Measurements from ENCODE around the gene TDRD3. TPM values are rescaled to one million over a fixed set of nuclear protein-coding genes. Genes with fewer than 3 reads are reported as not detected.

Gene TDRD3
- total RNA-seq, 1 experiment from 2014 or later: 10.8 TPM

DNA sequence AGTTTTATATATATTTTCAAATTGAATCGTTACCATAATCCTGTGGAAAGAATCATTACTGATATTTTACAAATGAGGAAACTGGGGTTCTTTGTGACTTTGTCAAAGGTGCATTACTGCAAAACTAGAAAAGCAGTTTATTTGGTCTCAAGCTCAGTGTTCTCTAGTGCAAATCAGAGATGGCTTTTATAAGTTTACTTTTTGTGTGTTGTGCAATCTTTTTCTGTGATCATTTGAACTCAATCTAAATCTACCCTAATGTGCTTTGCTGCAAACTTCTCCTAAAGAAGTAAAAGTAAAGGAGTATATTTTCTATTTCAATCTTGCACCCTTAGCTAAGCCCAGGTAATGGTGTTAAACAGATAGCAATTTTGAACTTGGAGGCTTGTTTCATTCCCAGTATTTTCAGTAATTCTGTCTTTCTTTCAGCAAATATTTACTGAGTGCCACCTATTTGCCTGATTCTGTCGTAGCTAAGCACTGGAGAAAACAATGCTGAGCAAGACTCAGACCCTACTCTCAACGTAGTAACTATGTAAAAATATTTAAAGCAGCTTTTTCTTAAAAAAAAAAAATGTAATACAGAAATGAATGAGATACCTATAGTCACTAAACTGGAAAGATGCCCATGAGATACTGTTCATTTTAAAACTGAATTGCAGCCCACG is 124.0 kb downstream of the TDRD3 start:
- Histone ChIP-seq H3K4me3 (ENCODE audit: low read depth in 2 of 2, low read length in 2 of 2) (no peak overlapping the region), H3K27ac (ENCODE audit: low read length) (no peak overlapping the region), H3K27me3 (ENCODE audit: control insufficient read depth, insufficient read depth, low read length) (no peaks in the 10 kb centered on the region), H3K9me3 (ENCODE audit: control insufficient read depth, insufficient read depth, low read depth, low read length) (no peaks in the 10 kb centered on the region), H3K36me3 (ENCODE audit: control insufficient read depth, insufficient read depth, low read length) (no peaks in the 10 kb centered on the region), H3K4me1 (ENCODE audit: control insufficient read depth, insufficient read depth, low read length) (no peaks in the 10 kb centered on the region)
- DNase-seq (ENCODE audit: low read depth, low spot score): no peak
- no TSS peak for BruUV-seq (replicated peaks)
- in situ Hi-C loops (cut with HindIII; ENCODE audit: low pct_unique_long_range_greater_than_20kb, low sequenced_read_pairs) (no loop called here), intact Hi-C loops (cut with micrococcal nuclease; ENCODE audit: unreplicated experiment) (no loop called here)
- no peak for TF ChIP-seq POLR2AphosphoS5 (IDR thresholded peaks at IDR 0.05; ENCODE audit: low read depth, low read length)
- TF ChIP-seq SIN3A (IDR thresholded peaks at IDR 0.05; ENCODE audit: borderline replicate concordance, insufficient read depth, low read depth, low read length): no peak
- TF ChIP-seq, protein P1, sequence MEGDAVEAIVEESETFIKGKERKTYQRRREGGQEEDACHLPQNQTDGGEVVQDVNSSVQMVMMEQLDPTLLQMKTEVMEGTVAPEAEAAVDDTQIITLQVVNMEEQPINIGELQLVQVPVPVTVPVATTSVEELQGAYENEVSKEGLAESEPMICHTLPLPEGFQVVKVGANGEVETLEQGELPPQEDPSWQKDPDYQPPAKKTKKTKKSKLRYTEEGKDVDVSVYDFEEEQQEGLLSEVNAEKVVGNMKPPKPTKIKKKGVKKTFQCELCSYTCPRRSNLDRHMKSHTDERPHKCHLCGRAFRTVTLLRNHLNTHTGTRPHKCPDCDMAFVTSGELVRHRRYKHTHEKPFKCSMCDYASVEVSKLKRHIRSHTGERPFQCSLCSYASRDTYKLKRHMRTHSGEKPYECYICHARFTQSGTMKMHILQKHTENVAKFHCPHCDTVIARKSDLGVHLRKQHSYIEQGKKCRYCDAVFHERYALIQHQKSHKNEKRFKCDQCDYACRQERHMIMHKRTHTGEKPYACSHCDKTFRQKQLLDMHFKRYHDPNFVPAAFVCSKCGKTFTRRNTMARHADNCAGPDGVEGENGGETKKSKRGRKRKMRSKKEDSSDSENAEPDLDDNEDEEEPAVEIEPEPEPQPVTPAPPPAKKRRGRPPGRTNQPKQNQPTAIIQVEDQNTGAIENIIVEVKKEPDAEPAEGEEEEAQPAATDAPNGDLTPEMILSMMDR (IDR thresholded peaks at IDR 0.05): no peak
- no peak for TF ChIP-seq REST (IDR thresholded peaks at IDR 0.05; ENCODE audit: insufficient read depth in 1 of 2, low read depth in 2 of 2, low read length in 1 of 2)
- TF ChIP-seq TCF7L2 (IDR thresholded peaks at IDR 0.05; ENCODE audit: low read depth, low read length): no peak
- ChIA-PET CTCF (no interaction called here), POLR2A (no interaction called here)
- ATAC-seq: no peak

- H3K4me3 ChIP-seq (ENCODE audit: low read depth in 2 of 2, low read length in 2 of 2): no peak overlapping the region
- DNase-seq (ENCODE audit: low read depth, low spot score) (no peak), ATAC-seq (no peak)
- POLR2A ChIA-PET: no interaction called here
- no peaks in the 10 kb centered on the region for H3K27me3 ChIP-seq (ENCODE audit: control insufficient read depth, insufficient read depth, low read length)
- intact Hi-C loops (cut with micrococcal nuclease; ENCODE audit: unreplicated experiment) (no loop called here), in situ Hi-C loops (cut with HindIII; ENCODE audit: low pct_unique_long_range_greater_than_20kb, low sequenced_read_pairs) (no loop called here)
- TF ChIP-seq POLR2AphosphoS5 (IDR thresholded peaks at IDR 0.05; ENCODE audit: low read depth, low read length) (no peak), REST (IDR thresholded peaks at IDR 0.05; ENCODE audit: insufficient read depth in 1 of 2, low read depth in 2 of 2, low read length in 1 of 2) (no peak), SIN3A (IDR thresholded peaks at IDR 0.05; ENCODE audit: borderline replicate concordance, insufficient read depth, low read depth, low read length) (no peak), TCF7L2 (IDR thresholded peaks at IDR 0.05; ENCODE audit: low read depth, low read length) (no peak)
- TF ChIP-seq, protein P1 (IDR thresholded peaks at IDR 0.05): no peak
- CTCF ChIA-PET: no interaction called here
- no TSS peak for BruUV-seq (replicated peaks)
- H3K27ac ChIP-seq (ENCODE audit: low read length): no peak overlapping the region
- H3K4me1 ChIP-seq (ENCODE audit: control insufficient read depth, insufficient read depth, low read length): no peaks in the 10 kb centered on the region
- H3K9me3 ChIP-seq (ENCODE audit: control insufficient read depth, insufficient read depth, low read depth, low read length): no peaks in the 10 kb centered on the region
- H3K36me3 ChIP-seq (ENCODE audit: control insufficient read depth, insufficient read depth, low read length): no peaks in the 10 kb centered on the region
Observed at GRCh38 chr13:60538566-60538965, 141.5 kb downstream of the TDRD3 start.

Data from Panc1 (cell line).